GM18520 (cell line): Measurements from ENCODE around the gene WDFY4.

ENCODE experiments used
- ATAC-seq: cut with Tn5 transposase; IDR thresholded peaks from one replicate; pipeline ENCODE4 v1.9.1; 2021; ENCODE audit not compliant: unreplicated experiment

WDFY4 gene

GRCh38 chr10:48839809-48840679 lies 155.4 kb downstream of the WDFY4 start:
- ATAC-seq = no peak

GRCh38 chr10:48842231-48842630 lies 157.6 kb downstream of the WDFY4 start:
- ATAC-seq = no peak

- ATAC-seq = no peak
Measured at GRCh38 chr10:48843198-48843597, 158.5 kb downstream of the WDFY4 start.

- no peak for ATAC-seq
Measured at GRCh38 chr10:48844616-48845015, 159.9 kb downstream of the WDFY4 start.

GRCh38 chr10:48845512-48845911 lies 160.8 kb downstream of the WDFY4 start:
- no peak for ATAC-seq

- ATAC-seq = no peak
Measured at GRCh38 chr10:48847691-48848090, 163.0 kb downstream of the WDFY4 start.

- ATAC-seq = no peak
Measured at GRCh38 chr10:48856855-48857254, 172.2 kb downstream of the WDFY4 start.

- ATAC-seq = no peak
Measured at GRCh38 chr10:48872234-48872633, 187.6 kb downstream of the WDFY4 start.

GRCh38 chr10:48878091-48878490 lies 193.4 kb downstream of the WDFY4 start:
- ATAC-seq = no peak

GRCh38 chr10:48879451-48879850 lies 194.8 kb downstream of the WDFY4 start:
- ATAC-seq = no peak

GRCh38 chr10:48880016-48880705 lies 195.5 kb downstream of the WDFY4 start:
- ATAC-seq = no peak

- ATAC-seq = no peak
Measured at GRCh38 chr10:48881937-48882336, 197.3 kb downstream of the WDFY4 start.

- no peak for ATAC-seq
Measured at GRCh38 chr10:48882881-48883280, 198.2 kb downstream of the WDFY4 start.

GRCh38 chr10:48883701-48884100 lies 199.0 kb downstream of the WDFY4 start:
- no peak for ATAC-seq

- ATAC-seq = no peak
Measured at GRCh38 chr10:48884179-48885045, 199.7 kb downstream of the WDFY4 start.

GRCh38 chr10:48885376-48885775 lies 200.7 kb downstream of the WDFY4 start:
- ATAC-seq = no peak

- ATAC-seq = no peak
Measured at GRCh38 chr10:48887982-48888381, 203.3 kb downstream of the WDFY4 start.

GRCh38 chr10:48890888-48891850 lies 206.5 kb downstream of the WDFY4 start:
- ATAC-seq = no peak

GRCh38 chr10:48894911-48895802 lies 210.5 kb downstream of the WDFY4 start:
- no peak for ATAC-seq
